Measurements from ENCODE around the gene CNTRL.

DNA sequence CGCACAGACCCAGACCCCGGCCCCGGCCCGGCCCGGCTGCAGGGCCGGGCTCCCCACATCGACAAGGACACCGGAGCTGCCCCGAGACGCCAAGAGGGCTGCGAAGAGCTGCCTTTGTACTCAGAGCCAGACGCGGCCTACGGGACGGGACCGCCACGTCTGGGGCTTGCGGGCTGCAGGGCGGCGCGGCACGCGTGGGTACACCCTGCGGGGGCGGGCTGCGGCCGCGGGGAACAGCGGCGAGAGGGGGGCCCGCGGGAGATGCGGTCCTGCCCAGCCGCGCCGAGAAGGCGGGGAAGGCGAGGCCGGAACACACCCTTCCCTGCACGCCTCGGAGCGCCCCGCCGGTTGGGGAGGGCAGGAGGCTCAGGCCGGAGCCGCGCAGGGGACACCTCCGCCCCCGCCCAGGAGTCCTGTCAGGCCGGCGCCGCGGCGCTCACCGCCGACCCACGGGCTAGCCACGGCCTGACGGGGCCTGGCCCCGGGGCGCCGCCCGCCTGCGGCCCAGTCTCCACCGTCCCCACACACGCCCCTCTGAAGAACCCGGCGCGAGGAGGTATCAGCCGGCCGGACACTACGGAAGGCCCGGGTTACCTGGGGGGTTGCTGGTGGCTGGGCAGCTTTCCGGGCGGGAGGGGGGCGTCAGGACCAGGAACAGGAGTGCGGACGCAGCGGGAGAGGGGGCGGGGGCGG, 126.4 kb downstream of the CNTRL start:
- no peak for TF ChIP-seq GABPA (IDR thresholded peaks at IDR 0.05 in 1 of 2, conservative IDR thresholded peaks at IDR 0.05 in 1 of 2)
- TF ChIP-seq, protein P1, sequence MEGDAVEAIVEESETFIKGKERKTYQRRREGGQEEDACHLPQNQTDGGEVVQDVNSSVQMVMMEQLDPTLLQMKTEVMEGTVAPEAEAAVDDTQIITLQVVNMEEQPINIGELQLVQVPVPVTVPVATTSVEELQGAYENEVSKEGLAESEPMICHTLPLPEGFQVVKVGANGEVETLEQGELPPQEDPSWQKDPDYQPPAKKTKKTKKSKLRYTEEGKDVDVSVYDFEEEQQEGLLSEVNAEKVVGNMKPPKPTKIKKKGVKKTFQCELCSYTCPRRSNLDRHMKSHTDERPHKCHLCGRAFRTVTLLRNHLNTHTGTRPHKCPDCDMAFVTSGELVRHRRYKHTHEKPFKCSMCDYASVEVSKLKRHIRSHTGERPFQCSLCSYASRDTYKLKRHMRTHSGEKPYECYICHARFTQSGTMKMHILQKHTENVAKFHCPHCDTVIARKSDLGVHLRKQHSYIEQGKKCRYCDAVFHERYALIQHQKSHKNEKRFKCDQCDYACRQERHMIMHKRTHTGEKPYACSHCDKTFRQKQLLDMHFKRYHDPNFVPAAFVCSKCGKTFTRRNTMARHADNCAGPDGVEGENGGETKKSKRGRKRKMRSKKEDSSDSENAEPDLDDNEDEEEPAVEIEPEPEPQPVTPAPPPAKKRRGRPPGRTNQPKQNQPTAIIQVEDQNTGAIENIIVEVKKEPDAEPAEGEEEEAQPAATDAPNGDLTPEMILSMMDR (IDR thresholded peaks at IDR 0.05; ENCODE audit: low read depth, low read length, missing input control) = no peak
- TF ChIP-seq, protein P2, sequence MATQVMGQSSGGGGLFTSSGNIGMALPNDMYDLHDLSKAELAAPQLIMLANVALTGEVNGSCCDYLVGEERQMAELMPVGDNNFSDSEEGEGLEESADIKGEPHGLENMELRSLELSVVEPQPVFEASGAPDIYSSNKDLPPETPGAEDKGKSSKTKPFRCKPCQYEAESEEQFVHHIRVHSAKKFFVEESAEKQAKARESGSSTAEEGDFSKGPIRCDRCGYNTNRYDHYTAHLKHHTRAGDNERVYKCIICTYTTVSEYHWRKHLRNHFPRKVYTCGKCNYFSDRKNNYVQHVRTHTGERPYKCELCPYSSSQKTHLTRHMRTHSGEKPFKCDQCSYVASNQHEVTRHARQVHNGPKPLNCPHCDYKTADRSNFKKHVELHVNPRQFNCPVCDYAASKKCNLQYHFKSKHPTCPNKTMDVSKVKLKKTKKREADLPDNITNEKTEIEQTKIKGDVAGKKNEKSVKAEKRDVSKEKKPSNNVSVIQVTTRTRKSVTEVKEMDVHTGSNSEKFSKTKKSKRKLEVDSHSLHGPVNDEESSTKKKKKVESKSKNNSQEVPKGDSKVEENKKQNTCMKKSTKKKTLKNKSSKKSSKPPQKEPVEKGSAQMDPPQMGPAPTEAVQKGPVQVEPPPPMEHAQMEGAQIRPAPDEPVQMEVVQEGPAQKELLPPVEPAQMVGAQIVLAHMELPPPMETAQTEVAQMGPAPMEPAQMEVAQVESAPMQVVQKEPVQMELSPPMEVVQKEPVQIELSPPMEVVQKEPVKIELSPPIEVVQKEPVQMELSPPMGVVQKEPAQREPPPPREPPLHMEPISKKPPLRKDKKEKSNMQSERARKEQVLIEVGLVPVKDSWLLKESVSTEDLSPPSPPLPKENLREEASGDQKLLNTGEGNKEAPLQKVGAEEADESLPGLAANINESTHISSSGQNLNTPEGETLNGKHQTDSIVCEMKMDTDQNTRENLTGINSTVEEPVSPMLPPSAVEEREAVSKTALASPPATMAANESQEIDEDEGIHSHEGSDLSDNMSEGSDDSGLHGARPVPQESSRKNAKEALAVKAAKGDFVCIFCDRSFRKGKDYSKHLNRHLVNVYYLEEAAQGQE (IDR thresholded peaks at IDR 0.05) = no peak
- TF ChIP-seq TAF1 (conservative IDR thresholded peaks at IDR 0.05) = no peak

Data from liver (tissue), 3 donors.